ENCODE results near the gene ST6GALNAC4.

GRCh38 chr9:127885508-127886281 lies 31.1 kb downstream of the ST6GALNAC4 start:
- TF ChIP-seq POLR2AphosphoS5 (IDR thresholded peaks at IDR 0.05; ENCODE audit: borderline replicate concordance, low read depth, low read length) (no peak), EZH2 (IDR thresholded peaks at IDR 0.05) (no peak)

Data from SK-N-MC (cell line).